SK-N-SH treated with all-trans-retinoic acid at 6 μM for 48 hours (cell line): ENCODE data around the gene HAUS1.

Source experiments
- ATAC-seq: fragments of 200-7000 bp; cut with Tn5 transposase; 3 replicates; pipeline ENCODE4 v1.9.1; 2020; ENCODE audit warnings: mild to moderate bottlenecking, moderate library complexity
- ARNTL ChIP-seq: fragments of 450-650 bp; formaldehyde crosslinking; IDR thresholded peaks from 2 replicates; pipeline ENCODE4 v1.5.0; 2020; ENCODE audit warnings: low read depth, mild to moderate bottlenecking, moderate library complexity, borderline replicate concordance
- BACH2 ChIP-seq: fragments of 250-450 bp; sonication (Bioruptor Pico); IDR thresholded peaks from 2 replicates; pipeline ENCODE4 v1.9.0; 2021; ENCODE audit warnings: mild to moderate bottlenecking, borderline replicate concordance
- CSDC2 ChIP-seq: fragments of 250-450 bp; sonication (Bioruptor Pico); IDR thresholded peaks from 2 replicates; pipeline ENCODE4 v1.5.0; 2020; ENCODE audit warnings: mild to moderate bottlenecking, moderate library complexity
- ESRRG ChIP-seq: fragments of 250-450 bp; sonication (Bioruptor Pico); IDR thresholded peaks from 2 replicates; pipeline ENCODE4 v1.6.1; 2021; ENCODE audit warnings: mild to moderate bottlenecking
- GLIS3 ChIP-seq: fragments of 250-450 bp; sonication (Bioruptor Pico); IDR thresholded peaks from 2 replicates; pipeline ENCODE4 v1.5.0; 2020; ENCODE audit warnings: mild to moderate bottlenecking, moderate library complexity
- ISL1 ChIP-seq: fragments of 250-450 bp; sonication (Bioruptor Pico); IDR thresholded peaks from 2 replicates; pipeline ENCODE4 v2.1.2; 2022; ENCODE audit warnings: mild to moderate bottlenecking, moderate library complexity
- OSR1 ChIP-seq: fragments of 250-450 bp; sonication (Bioruptor Pico); IDR thresholded peaks from 2 replicates; pipeline ENCODE4 v1.8.0; 2022; ENCODE audit warnings: moderate library complexity, mild to moderate bottlenecking, inconsistent platforms
- PPARA ChIP-seq: fragments of 250-450 bp; sonication (Bioruptor Pico); IDR thresholded peaks from 2 replicates; pipeline ENCODE4 v1.5.0; 2020; ENCODE audit warnings: mild to moderate bottlenecking, borderline replicate concordance
- RARB ChIP-seq: fragments of 250-450 bp; sonication (Bioruptor Pico); IDR thresholded peaks from 2 replicates; pipeline ENCODE4 v1.8.0; 2021; ENCODE audit warnings: mild to moderate bottlenecking, moderate library complexity
- SNAI2 ChIP-seq: fragments of 250-450 bp; sonication (Bioruptor Pico); IDR thresholded peaks from 2 replicates; pipeline ENCODE4 v1.5.0; 2020; ENCODE audit warnings: mild to moderate bottlenecking, moderate library complexity
- TCF4 ChIP-seq: fragments of 250-450 bp; sonication (Bioruptor Pico); IDR thresholded peaks from 2 replicates; pipeline ENCODE4 v1.8.0; 2021; ENCODE audit warnings: mild to moderate bottlenecking, moderate library complexity, borderline replicate concordance
- TOX ChIP-seq: fragments of 250-450 bp; sonication (Bioruptor Pico); IDR thresholded peaks from 2 replicates; pipeline ENCODE4 v1.8.0; 2021; ENCODE audit warnings: mild to moderate bottlenecking, moderate library complexity, borderline replicate concordance
- ZC3H10 ChIP-seq: fragments of 250-450 bp; sonication (Bioruptor Pico); IDR thresholded peaks from 2 replicates; pipeline ENCODE4 v1.5.1; 2021; ENCODE audit warnings: mild to moderate bottlenecking, moderate library complexity
- ZFP3 ChIP-seq: fragments of 250-450 bp; sonication (Bioruptor Pico); IDR thresholded peaks from 2 replicates; pipeline ENCODE4 v1.5.0; 2020; ENCODE audit warnings: mild to moderate bottlenecking, moderate library complexity
- ZNF565 ChIP-seq: fragments of 450-650 bp; formaldehyde crosslinking; conservative IDR thresholded peaks from 2 replicates; pipeline ENCODE4 v1.5.0; 2020; ENCODE audit warnings: low read depth, mild to moderate bottlenecking, moderate library complexity
- ZNF70 ChIP-seq: fragments of 450-650 bp; formaldehyde crosslinking; IDR thresholded peaks from 2 replicates; pipeline ENCODE4 v1.5.0; 2020; ENCODE audit warnings: mild to moderate bottlenecking, moderate library complexity
- ZNF8 ChIP-seq: fragments of 450-650 bp; formaldehyde crosslinking; IDR thresholded peaks from 2 replicates; pipeline ENCODE4 v1.5.0; 2020; ENCODE audit warnings: mild to moderate bottlenecking, moderate library complexity
- TF ChIP-seq, protein P1 (sequence below): fragments of 250-450 bp; sonication (Bioruptor Pico); IDR thresholded peaks from 2 replicates; pipeline ENCODE4 v1.5.1; 2021; ENCODE audit warnings: mild to moderate bottlenecking, moderate library complexity
- TF ChIP-seq, protein P2 (sequence below): fragments of 250-450 bp; sonication (Bioruptor Pico); IDR thresholded peaks from 2 replicates; pipeline ENCODE4 v1.5.1; 2020; ENCODE audit warnings: low read depth, mild to moderate bottlenecking, moderate library complexity
- TF ChIP-seq, protein P3 (sequence below): fragments of 250-450 bp; sonication (Bioruptor Pico); IDR thresholded peaks from 2 replicates; pipeline ENCODE4 v1.5.0; 2020; ENCODE audit warnings: mild to moderate bottlenecking, moderate library complexity
- TF ChIP-seq, protein P4 (sequence below): fragments of 250-450 bp; sonication (Bioruptor Pico); IDR thresholded peaks from 2 replicates; pipeline ENCODE4 v1.8.0; 2021; ENCODE audit warnings: low read depth, mild to moderate bottlenecking, moderate library complexity, borderline replicate concordance
- TF ChIP-seq, protein P5 (sequence below): fragments of 250-450 bp; sonication (Bioruptor Pico); IDR thresholded peaks from 2 replicates; pipeline ENCODE4 v1.8.0; 2020; ENCODE audit warnings: mild to moderate bottlenecking, moderate library complexity, borderline replicate concordance

Gene HAUS1

DNA sequence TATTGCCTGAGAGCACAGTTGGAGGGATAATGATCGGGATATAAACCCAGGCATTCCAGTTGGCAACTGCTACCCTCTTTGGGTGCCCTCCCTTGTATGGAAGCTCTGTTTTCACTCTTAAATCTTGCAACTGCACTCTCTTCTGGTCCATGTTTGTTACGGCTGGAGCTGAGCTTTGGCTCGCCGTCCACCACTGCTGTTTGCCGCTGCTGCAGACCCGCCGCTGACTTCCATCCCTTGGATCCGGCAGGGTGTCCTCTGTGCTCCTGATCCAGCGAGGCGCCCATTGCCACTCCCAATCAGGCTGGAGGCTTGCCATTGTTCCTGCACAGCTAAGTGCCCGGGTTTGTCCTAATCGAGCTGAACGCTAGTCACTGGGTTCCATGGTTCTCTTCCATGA, 60.7 kb downstream of the HAUS1 start:
- ATAC-seq: no peak
- TF ChIP-seq, protein P1, sequence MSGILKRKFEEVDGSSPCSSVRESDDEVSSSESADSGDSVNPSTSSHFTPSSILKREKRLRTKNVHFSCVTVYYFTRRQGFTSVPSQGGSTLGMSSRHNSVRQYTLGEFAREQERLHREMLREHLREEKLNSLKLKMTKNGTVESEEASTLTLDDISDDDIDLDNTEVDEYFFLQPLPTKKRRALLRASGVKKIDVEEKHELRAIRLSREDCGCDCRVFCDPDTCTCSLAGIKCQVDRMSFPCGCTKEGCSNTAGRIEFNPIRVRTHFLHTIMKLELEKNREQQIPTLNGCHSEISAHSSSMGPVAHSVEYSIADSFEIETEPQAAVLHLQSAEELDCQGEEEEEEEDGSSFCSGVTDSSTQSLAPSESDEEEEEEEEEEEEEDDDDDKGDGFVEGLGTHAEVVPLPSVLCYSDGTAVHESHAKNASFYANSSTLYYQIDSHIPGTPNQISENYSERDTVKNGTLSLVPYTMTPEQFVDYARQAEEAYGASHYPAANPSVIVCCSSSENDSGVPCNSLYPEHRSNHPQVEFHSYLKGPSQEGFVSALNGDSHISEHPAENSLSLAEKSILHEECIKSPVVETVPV (CRISPR knock-in tag): no peak
- TF ChIP-seq ZNF565 (CRISPR knock-in tag) (no peak), ESRRG (CRISPR knock-in tag) (no peak), OSR1 (CRISPR knock-in tag) (no peak), ARNTL (CRISPR knock-in tag) (no peak), ZNF8 (CRISPR knock-in tag) (no peak), CSDC2 (CRISPR knock-in tag) (no peak), ZFP3 (CRISPR knock-in tag) (no peak), TCF4 (no peak), ZC3H10 (no peak), ISL1 (CRISPR knock-in tag) (no peak), BACH2 (CRISPR knock-in tag) (no peak), GLIS3 (CRISPR knock-in tag) (no peak), TOX (CRISPR knock-in tag) (no peak), PPARA (CRISPR knock-in tag) (no peak), RARB (CRISPR knock-in tag) (no peak), SNAI2 (CRISPR knock-in tag) (no peak)
- TF ChIP-seq, protein P2, sequence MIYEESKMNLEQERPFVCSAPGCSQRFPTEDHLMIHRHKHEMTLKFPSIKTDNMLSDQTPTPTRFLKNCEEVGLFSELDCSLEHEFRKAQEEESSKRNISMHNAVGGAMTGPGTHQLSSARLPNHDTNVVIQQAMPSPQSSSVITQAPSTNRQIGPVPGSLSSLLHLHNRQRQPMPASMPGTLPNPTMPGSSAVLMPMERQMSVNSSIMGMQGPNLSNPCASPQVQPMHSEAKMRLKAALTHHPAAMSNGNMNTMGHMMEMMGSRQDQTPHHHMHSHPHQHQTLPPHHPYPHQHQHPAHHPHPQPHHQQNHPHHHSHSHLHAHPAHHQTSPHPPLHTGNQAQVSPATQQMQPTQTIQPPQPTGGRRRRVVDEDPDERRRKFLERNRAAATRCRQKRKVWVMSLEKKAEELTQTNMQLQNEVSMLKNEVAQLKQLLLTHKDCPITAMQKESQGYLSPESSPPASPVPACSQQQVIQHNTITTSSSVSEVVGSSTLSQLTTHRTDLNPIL: no peak
- TF ChIP-seq, protein P3, sequence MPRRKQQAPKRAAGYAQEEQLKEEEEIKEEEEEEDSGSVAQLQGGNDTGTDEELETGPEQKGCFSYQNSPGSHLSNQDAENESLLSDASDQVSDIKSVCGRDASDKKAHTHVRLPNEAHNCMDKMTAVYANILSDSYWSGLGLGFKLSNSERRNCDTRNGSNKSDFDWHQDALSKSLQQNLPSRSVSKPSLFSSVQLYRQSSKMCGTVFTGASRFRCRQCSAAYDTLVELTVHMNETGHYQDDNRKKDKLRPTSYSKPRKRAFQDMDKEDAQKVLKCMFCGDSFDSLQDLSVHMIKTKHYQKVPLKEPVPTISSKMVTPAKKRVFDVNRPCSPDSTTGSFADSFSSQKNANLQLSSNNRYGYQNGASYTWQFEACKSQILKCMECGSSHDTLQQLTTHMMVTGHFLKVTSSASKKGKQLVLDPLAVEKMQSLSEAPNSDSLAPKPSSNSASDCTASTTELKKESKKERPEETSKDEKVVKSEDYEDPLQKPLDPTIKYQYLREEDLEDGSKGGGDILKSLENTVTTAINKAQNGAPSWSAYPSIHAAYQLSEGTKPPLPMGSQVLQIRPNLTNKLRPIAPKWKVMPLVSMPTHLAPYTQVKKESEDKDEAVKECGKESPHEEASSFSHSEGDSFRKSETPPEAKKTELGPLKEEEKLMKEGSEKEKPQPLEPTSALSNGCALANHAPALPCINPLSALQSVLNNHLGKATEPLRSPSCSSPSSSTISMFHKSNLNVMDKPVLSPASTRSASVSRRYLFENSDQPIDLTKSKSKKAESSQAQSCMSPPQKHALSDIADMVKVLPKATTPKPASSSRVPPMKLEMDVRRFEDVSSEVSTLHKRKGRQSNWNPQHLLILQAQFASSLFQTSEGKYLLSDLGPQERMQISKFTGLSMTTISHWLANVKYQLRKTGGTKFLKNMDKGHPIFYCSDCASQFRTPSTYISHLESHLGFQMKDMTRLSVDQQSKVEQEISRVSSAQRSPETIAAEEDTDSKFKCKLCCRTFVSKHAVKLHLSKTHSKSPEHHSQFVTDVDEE (CRISPR knock-in tag): no peak
- TF ChIP-seq, protein P4, sequence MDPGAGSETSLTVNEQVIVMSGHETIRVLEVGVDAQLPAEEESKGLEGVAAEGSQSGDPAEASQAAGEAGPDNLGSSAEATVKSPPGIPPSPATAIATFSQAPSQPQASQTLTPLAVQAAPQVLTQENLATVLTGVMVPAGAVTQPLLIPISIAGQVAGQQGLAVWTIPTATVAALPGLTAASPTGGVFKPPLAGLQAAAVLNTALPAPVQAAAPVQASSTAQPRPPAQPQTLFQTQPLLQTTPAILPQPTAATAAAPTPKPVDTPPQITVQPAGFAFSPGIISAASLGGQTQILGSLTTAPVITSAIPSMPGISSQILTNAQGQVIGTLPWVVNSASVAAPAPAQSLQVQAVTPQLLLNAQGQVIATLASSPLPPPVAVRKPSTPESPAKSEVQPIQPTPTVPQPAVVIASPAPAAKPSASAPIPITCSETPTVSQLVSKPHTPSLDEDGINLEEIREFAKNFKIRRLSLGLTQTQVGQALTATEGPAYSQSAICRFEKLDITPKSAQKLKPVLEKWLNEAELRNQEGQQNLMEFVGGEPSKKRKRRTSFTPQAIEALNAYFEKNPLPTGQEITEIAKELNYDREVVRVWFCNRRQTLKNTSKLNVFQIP (CRISPR knock-in tag): no peak
- TF ChIP-seq, all 23 proteins: peak for 0

DNA sequence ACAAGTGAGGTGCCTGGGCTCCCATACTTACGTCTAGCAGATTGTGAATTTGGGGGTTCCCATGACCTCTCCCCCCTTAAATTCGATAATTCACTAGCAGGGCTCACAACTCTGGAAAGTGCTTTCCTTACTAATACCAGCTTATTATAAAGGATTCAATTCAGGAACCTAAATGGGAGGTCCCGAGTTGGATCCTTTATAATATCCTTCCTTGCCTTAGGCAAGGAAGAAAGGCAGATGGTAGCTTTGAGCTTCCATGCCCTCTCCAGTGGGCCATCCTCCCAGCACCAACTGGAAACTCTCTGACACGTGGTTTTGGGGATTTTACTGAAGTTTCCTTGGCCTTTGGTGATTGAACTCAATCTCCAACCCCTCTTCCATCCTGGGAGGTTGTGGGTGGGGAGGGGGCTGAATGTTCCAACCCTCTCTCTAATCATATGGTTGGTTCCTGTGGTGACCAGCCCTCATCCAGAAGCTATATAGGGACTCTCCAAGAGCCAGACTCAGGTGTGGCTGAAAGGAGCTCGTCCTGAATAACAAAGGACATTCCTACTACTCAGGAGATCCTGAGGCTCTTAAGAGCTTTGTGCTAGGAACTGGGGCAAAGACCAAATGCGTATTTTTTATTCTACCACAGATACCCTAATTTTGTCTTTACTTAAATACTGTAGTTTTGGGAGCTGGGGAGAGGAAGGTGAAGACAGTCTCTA, 62.2 kb downstream of the HAUS1 start:
- TF ChIP-seq TOX (CRISPR knock-in tag) (no peak), ARNTL (CRISPR knock-in tag) (no peak), RARB (CRISPR knock-in tag) (no peak), ZNF70 (CRISPR knock-in tag) (no peak), ISL1 (CRISPR knock-in tag) (no peak), BACH2 (CRISPR knock-in tag) (no peak), GLIS3 (CRISPR knock-in tag) (no peak), CSDC2 (CRISPR knock-in tag) (no peak), TCF4 (no peak), ZNF8 (CRISPR knock-in tag) (no peak), SNAI2 (CRISPR knock-in tag) (no peak), OSR1 (CRISPR knock-in tag) (no peak)
- TF ChIP-seq, protein P2: no peak
- TF ChIP-seq, protein P4 (CRISPR knock-in tag): no peak
- TF ChIP-seq, protein P3 (CRISPR knock-in tag): no peak
- TF ChIP-seq, protein P5, sequence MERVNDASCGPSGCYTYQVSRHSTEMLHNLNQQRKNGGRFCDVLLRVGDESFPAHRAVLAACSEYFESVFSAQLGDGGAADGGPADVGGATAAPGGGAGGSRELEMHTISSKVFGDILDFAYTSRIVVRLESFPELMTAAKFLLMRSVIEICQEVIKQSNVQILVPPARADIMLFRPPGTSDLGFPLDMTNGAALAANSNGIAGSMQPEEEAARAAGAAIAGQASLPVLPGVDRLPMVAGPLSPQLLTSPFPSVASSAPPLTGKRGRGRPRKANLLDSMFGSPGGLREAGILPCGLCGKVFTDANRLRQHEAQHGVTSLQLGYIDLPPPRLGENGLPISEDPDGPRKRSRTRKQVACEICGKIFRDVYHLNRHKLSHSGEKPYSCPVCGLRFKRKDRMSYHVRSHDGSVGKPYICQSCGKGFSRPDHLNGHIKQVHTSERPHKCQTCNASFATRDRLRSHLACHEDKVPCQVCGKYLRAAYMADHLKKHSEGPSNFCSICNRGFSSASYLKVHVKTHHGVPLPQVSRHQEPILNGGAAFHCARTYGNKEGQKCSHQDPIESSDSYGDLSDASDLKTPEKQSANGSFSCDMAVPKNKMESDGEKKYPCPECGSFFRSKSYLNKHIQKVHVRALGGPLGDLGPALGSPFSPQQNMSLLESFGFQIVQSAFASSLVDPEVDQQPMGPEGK (CRISPR knock-in tag): no peak
- ATAC-seq: no peak
